GM23248 (cell line): Measurements from ENCODE around the gene GPS2. TPM values are rescaled to one million over a fixed set of nuclear protein-coding genes. Genes with fewer than 3 reads are reported as not detected.

Experiments used
- DNase-seq: peaks from one replicate; pipeline ENCODE4 v3.0.0-alpha.2; 2015
- H2AFZ ChIP-seq: fragments of 200-600 bp; sonication (generic); 2 replicates; pipeline ENCODE4 v1.6.1; 2016; ENCODE audit warnings: antibody characterized with exemption
- H3F3A ChIP-seq: fragments of 200-600 bp; sonication (generic); 2 replicates; pipeline ENCODE4 v1.6.1; 2016; ENCODE audit warnings: mild to moderate bottlenecking, antibody characterized with exemption, mixed run types; ENCODE audit not compliant: insufficient read depth
- H3K27ac ChIP-seq: fragments of 200-600 bp; sonication (generic); 2 replicates; pipeline ENCODE4 v1.5.1; 2016; ENCODE audit warnings: mild to moderate bottlenecking
- H3K27me3 ChIP-seq: fragments of 200-600 bp; sonication (generic); replicated peaks from 2 replicates; pipeline ENCODE4 v1.6.1; 2016; ENCODE audit warnings: mild to moderate bottlenecking; ENCODE audit not compliant: insufficient read depth
- H3K36me3 ChIP-seq: fragments of 200-600 bp; sonication (generic); 2 replicates; pipeline ENCODE4 v1.6.1; 2016; ENCODE audit warnings: low read depth, mild to moderate bottlenecking
- H3K4me1 ChIP-seq: fragments of 200-600 bp; sonication (generic); 2 replicates; pipeline ENCODE4 v1.6.1; 2016; ENCODE audit warnings: mild to moderate bottlenecking; ENCODE audit not compliant: insufficient read depth
- H3K4me2 ChIP-seq: fragments of 200-600 bp; sonication (generic); one replicate; pipeline ENCODE4 v1.6.1; 2016; ENCODE audit warnings: mild to moderate bottlenecking; ENCODE audit not compliant: unreplicated experiment
- H3K4me3 ChIP-seq: fragments of 200-600 bp; sonication (generic); 2 replicates; pipeline ENCODE4 v1.5.1; 2016; ENCODE audit warnings: mild to moderate bottlenecking
- H3K79me2 ChIP-seq: fragments of 200-600 bp; sonication (generic); 2 replicates; pipeline ENCODE4 v1.6.1; 2016; ENCODE audit warnings: mild to moderate bottlenecking; ENCODE audit not compliant: insufficient read depth
- H3K9ac ChIP-seq: fragments of 200-600 bp; sonication (generic); 2 replicates; pipeline ENCODE4 v1.6.1; 2016; ENCODE audit warnings: mild to moderate bottlenecking
- H3K9me2 ChIP-seq: fragments of 200-600 bp; sonication (generic); 2 replicates; pipeline ENCODE4 v1.6.1; 2016; ENCODE audit warnings: mixed run types, mild to moderate bottlenecking, moderate library complexity; ENCODE audit not compliant: insufficient read depth
- H3K9me3 ChIP-seq: fragments of 200-600 bp; sonication (generic); one replicate; pipeline ENCODE4 v1.6.1; 2017; ENCODE audit warnings: low read depth
- H4K20me1 ChIP-seq: fragments of 200-600 bp; sonication (generic); 2 replicates; pipeline ENCODE4 v1.6.0; 2016; ENCODE audit not compliant: insufficient read depth
- EZH2 ChIP-seq: fragments of 200-600 bp; sonication (generic); IDR thresholded peaks from 2 replicates; pipeline ENCODE4 v1.6.1; 2018; ENCODE audit warnings: antibody characterized with exemption, mild to moderate bottlenecking; ENCODE audit not compliant: insufficient read depth, poor library complexity, severe bottlenecking
- EZH2phosphoT487 ChIP-seq: fragments of 200-600 bp; sonication (generic); IDR thresholded peaks from 2 replicates; pipeline ENCODE4 v1.6.1; 2018; ENCODE audit warnings: antibody characterized with exemption, moderate library complexity, mild to moderate bottlenecking, low read depth; ENCODE audit not compliant: insufficient read depth
- WGBS, 2 experiments: methylation state at CpG; one replicate each; pipeline ENCODE4 v1.1.6; 2015 to 2017; ENCODE audit warnings: low lambda C conversion rate in 2 of 2, low coverage in 1 of 2; ENCODE audit errors: missing lambda C conversion rate in 2 of 2; 5-methylcytosine and 5-hydroxymethylcytosine counted together
- in situ Hi-C: fragments of 300-500 bp; cut with MboI; formaldehyde crosslinking; loops from 2 replicates; pipeline ENCODE4 v1.15.0; 2020
- polyA plus RNA-seq: library from polyadenylated mRNA; unstranded; fragments of >200 nt; fragmentation: Nextera tagmentation; extraction: Ambion mirVana; gene quantifications from 2 replicates; pipeline ENCODE4 v1.2.1, GENCODE V29; 2016
- total RNA-seq: library from RNA; depleted of rRNA; stranded (reverse); fragments of >200 nt; shearing (Covaris generic); gene quantifications from 2 replicates; pipeline ENCODE4 v1.2.3, GENCODE V29; 2014

GPS2 gene
- total and polyA plus RNA-seq, 2 experiments from 2014 or later: 50.1 to 53.8 TPM

GRCh38 chr17:7348478-7349242 is 33.5 kb upstream of the GPS2 start:
- H3K36me3 ChIP-seq: no peaks in the 10 kb centered on the region
- H3K4me3 ChIP-seq: no peak overlapping the region
- no peaks in the 10 kb centered on the region for H4K20me1 ChIP-seq
- peak overlapping the region; percentile 82 for H3K4me2 ChIP-seq
- no peak overlapping the region for H2AFZ ChIP-seq
- no peaks in the 10 kb centered on the region for H3K9me2 ChIP-seq
- peak; percentile 78 for DNase-seq
- 38 to 39% methylated on average over 17 to 19 of the region's 19 CpGs for WGBS, 2 experiments
- H3K27me3 ChIP-seq: peaks cover 4% of the 10 kb centered on the region; the same call in 1 of the 2 replicates
- 0 out of 2 replicates have a peak overlapping the region, but pooled peaks have one; percentile 76 for H3K27ac ChIP-seq
- peaks cover 24% of the 10 kb centered on the region for H3K79me2 ChIP-seq
- peaks cover 7% of the 10 kb centered on the region for H3F3A ChIP-seq
- H3K4me1 ChIP-seq: peaks cover 21% of the 10 kb centered on the region
- H3K9me3 ChIP-seq: no peaks in the 10 kb centered on the region
- peak overlapping the region; percentile 71; the same call in 1 of the 2 replicates for H3K9ac ChIP-seq
- in situ Hi-C loops: no loop called here
- TF ChIP-seq EZH2phosphoT487 (no peak), EZH2 (no peak)

DNA sequence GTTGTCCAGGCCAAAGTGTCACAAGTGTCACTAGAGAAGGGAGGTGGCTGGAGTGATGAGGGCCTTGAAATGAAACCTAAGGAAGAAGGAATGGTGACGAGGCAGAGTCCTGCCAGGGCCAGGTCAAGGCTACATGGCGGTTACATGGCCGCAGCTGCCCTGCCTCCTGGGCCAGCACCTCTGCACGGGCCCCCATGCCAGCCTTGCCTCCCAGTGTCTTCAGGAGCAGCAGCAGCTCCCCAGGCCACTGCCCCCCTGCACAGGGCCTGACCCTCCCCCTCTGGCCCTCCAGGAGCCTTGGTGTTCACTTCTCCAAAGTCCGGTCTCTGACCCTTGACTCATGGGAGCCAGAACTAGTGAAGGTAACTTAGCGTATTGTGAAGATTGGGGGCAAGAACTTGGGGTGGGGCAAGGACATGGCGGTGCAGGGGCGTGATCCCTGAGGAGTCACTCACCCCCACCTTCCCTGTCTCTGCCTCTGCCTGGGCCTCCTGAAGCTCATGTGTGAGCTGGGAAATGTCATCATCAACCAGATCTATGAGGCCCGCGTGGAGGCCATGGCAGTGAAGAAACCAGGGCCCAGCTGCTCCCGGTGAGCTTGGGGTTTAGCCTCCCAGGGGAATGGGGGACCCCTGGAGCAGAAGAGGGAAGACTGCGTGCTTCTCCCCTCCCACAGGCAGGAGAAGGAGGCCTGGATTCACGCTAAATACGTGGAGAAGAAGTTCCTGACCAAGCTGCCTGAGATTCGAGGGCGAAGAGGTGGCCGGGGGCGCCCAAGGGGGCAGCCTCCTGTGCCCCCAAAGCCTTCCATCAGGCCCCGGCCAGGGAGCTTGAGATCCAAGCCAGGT is 32.7 kb upstream of the GPS2 start:
- no peak overlapping the region for H3K4me2 ChIP-seq
- H2AFZ ChIP-seq: no peak overlapping the region
- peak; percentile 53 for DNase-seq
- 57 to 60% methylated on average over 17 to 19 of the region's 19 CpGs for WGBS, 2 experiments
- H3K9ac ChIP-seq: peak overlapping the region; percentile 6; the same call in 1 of the 2 replicates
- H3F3A ChIP-seq: peaks cover 6% of the 10 kb centered on the region; the same call in 1 of the 2 replicates
- no peaks in the 10 kb centered on the region for H3K36me3 ChIP-seq
- H3K9me3 ChIP-seq: no peaks in the 10 kb centered on the region
- no peak overlapping the region for H3K4me3 ChIP-seq
- in situ Hi-C loops: no loop called here
- no peak for TF ChIP-seq EZH2phosphoT487
- TF ChIP-seq EZH2: no peak
- H3K9me2 ChIP-seq: no peaks in the 10 kb centered on the region
- peaks cover 16% of the 10 kb centered on the region for H3K79me2 ChIP-seq
- no peaks in the 10 kb centered on the region for H4K20me1 ChIP-seq
- H3K4me1 ChIP-seq: peaks cover 17% of the 10 kb centered on the region
- 0 out of 2 replicates have a peak overlapping the region, but pooled peaks have one; percentile 13 for H3K27ac ChIP-seq
- peaks cover 4% of the 10 kb centered on the region; the same call in 1 of the 2 replicates for H3K27me3 ChIP-seq

DNA sequence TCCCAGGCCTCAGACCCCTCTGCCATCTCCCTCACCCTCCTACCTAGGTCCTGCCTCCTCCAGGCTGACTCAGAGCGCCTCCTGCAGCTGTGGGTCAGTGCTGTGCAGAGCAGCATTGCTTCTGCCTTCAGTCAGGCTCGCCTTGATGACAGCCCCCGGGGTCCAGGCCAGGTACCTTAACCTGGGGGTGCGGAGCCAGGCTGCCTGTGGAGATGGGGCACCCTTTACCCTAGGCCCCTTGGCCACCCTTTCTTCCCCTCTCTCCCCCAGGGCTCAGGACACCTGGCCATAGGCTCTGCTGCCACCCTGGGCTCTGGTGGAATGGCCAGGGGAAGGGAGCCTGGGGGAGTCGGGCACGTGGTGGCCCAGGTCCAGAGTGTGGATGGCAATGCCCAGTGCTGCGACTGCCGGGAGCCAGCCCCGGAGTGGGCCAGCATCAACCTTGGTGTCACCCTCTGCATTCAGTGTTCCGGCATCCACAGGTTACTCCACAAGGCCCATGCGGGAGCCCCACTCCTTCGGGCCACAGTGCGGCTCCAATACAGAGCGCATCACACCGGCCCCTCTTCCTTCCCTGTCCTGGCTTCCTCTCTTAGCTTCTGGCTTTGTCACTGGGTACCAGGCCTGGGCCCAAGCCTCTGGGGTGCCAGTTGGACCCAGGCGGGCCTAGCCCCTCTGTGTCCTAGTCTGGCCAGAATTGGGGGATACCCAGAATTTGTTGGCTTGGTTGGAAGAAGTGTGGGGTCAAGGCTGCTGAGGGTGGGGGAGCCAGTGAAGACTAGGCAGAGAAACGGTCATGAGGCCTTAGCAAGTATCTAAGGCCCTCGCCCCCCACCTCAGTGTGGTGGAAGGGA is 31.8 kb upstream of the GPS2 start:
- Histone ChIP-seq H3K79me2 (peaks cover 8% of the 10 kb centered on the region), H3K9me3 (no peaks in the 10 kb centered on the region), H3K4me3 (no peak overlapping the region), H3K4me1 (peaks cover 17% of the 10 kb centered on the region), H2AFZ (no peak overlapping the region), H3K9ac (no peak overlapping the region), H3K4me2 (no peak overlapping the region), H3K27me3 (peaks cover 4% of the 10 kb centered on the region; the same call in 1 of the 2 replicates), H3K27ac (no peak overlapping the region), H3F3A (peaks cover 6% of the 10 kb centered on the region; the same call in 1 of the 2 replicates), H3K9me2 (no peaks in the 10 kb centered on the region), H4K20me1 (no peaks in the 10 kb centered on the region), H3K36me3 (no peaks in the 10 kb centered on the region)
- in situ Hi-C loops: no loop called here
- no peak for TF ChIP-seq EZH2
- 58 to 59% methylated on average over 16 to 18 of the region's 18 CpGs for WGBS, 2 experiments
- DNase-seq: peak; percentile 31

DNA sequence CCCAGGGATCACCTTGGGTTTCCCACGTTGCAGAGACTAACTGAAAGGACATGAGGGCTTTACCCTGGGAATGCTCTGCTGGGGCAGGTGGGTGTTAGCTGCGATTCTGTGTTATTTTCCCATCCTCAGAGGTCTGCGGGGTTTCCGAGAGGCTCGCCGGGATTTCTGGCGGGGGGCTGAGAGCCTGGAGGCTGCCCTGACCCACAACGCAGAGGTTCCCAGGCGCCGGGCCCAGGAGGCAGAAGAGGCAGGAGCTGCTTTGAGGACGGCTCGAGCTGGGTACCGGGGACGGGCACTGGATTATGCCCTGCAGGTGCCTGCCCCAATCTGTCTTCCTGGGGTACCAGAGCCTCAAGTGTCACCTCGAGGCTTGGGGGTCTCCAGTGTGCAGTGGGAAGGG is 28.1 kb upstream of the GPS2 start:
- no peak overlapping the region for H3K9ac ChIP-seq
- no peaks in the 10 kb centered on the region for H3K9me3 ChIP-seq
- peaks cover 8% of the 10 kb centered on the region; the same call in 1 of the 2 replicates for H3K27me3 ChIP-seq
- H3F3A ChIP-seq: 0 out of 2 replicates have a peak, but pooled peaks cover 6% of the 10 kb centered on the region
- WGBS, 2 experiments: 53 to 63% methylated on average over 15 of the region's 15 CpGs
- no peak overlapping the region for H2AFZ ChIP-seq
- no peaks in the 10 kb centered on the region for H4K20me1 ChIP-seq
- TF ChIP-seq EZH2phosphoT487 (no peak), EZH2 (no peak)
- no peaks in the 10 kb centered on the region for H3K79me2 ChIP-seq
- no peak overlapping the region for H3K27ac ChIP-seq
- no peak for DNase-seq
- H3K4me2 ChIP-seq: no peak overlapping the region
- no peaks in the 10 kb centered on the region for H3K36me3 ChIP-seq
- H3K4me1 ChIP-seq: no peaks in the 10 kb centered on the region
- no peaks in the 10 kb centered on the region for H3K9me2 ChIP-seq
- H3K4me3 ChIP-seq: no peak overlapping the region
- in situ Hi-C loops: no loop called here
